HG03442 (cell line): ENCODE measurements around the gene ITPR2.

Experiments
- ATAC-seq: cut with Tn5 transposase; IDR thresholded peaks from one replicate; pipeline ENCODE4 v1.9.1; 2021; ENCODE audit warnings: mild to moderate bottlenecking, moderate library complexity; ENCODE audit not compliant: unreplicated experiment

ITPR2 gene

DNA sequence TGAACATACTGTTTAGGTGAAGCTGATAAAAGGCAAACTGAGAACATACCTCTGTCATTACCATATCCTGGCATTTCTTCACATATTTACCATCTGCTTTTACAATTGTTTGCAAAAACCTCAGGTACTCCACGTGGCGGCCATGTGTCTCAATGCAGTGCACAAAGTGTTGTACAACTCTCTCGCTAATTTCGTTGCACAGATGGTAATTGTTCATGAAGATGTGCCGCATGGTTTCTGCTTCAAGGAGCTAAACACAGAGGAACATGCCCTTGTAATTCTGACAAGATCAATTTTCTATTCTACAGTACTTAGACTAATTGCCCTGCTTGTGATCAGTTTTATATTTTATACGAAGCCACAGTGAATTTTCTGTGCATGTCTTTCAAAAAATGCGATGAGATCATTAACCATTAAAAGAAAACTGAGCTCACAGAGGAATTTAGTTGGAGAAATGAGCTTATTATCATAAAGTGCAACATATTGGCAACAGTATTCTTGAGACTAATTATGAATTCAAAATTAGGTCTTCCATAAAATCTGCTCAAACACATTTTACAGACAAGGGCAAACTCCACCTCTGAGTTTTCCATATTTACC is 233.8 kb downstream of the ITPR2 start:
- no peak for ATAC-seq

DNA sequence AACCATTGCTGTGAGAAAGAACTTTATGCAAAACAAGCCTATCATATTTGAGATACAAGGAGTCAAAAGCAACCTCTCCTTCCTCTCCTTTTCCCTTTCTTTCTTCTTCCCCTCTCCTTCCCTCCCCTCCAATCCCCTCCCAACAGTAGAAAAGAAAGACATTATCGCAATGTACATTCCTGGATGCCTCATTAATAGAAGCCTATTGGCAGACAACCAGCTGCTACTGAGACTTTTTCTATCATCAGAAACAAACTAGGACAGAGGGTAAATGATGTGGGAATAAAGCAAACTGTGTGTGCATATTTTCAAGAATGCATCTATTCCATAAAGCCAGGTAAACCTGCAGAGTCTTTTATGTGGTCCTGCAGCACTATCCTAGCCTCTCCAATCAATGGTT is 237.2 kb downstream of the ITPR2 start:
- ATAC-seq, result no peak

DNA sequence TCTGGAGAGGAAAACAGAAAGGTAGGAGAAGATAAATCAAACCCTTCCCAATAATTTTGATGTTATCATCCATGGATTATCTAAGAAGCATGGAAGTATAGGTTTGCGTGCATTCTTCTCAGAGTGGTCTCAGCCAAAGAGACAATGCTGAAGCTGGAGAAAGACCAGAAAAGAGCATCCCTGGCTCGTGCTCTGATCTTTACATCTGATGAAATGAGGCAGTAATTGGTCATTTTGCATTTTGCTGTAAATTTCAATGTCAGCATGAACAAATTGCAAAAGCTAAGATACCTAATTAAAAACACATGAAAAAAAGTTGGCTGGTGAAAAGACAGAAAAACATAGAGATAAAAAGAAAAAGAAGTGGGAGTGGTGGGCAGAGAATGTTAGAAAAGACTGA is 252.4 kb downstream of the ITPR2 start:
- ATAC-seq, result no peak

DNA sequence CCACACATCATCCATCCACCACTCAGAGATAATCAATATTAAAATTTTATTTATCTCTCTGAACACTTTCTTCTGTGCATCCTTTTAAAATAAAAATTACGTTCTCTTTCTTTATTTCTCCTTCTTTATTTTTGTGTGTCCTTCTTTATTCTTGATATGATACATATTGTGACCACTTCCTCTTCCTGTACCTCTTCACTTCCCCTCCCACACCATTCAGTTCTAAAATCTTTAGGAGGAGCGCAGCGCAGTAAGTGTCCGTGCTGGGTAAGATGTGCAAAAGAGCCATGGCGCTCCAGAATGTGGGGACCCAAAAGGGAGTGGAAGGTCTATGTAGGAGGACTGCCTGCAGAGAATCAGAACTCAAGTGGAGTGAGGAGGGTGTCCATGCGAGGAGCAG is 256.7 kb downstream of the ITPR2 start:
- no peak for ATAC-seq

GRCh38 chr12:26573225-26573909 is 259.6 kb downstream of the ITPR2 start:
- ATAC-seq, result no peak

- no peak for ATAC-seq
These were observed 260.9 kb downstream of the ITPR2 start for GRCh38 chr12:26572137-26572536.

GRCh38 chr12:26571560-26571959 is 261.4 kb downstream of the ITPR2 start:
- ATAC-seq, result no peak

DNA sequence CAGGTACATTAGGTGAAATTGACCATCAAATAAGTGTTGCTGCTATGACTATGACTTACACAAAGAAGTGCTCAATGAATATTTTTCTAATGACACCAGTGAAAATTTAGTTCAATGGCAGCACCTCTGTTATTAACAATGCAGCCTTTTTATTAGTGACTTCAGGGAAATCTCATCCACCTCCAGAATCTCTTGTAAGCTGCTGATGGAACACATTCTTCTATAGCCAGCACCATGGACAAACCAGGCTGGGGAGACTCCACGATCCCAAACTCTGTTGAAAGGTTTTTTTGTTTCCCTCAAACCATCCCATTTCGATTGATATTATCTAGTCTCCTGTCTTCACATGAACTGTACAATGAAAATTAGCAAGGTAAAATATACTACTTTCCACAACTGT is 265.9 kb downstream of the ITPR2 start:
- ATAC-seq, result no peak

GRCh38 chr12:26566675-26567074 is 266.3 kb downstream of the ITPR2 start:
- no peak for ATAC-seq

DNA sequence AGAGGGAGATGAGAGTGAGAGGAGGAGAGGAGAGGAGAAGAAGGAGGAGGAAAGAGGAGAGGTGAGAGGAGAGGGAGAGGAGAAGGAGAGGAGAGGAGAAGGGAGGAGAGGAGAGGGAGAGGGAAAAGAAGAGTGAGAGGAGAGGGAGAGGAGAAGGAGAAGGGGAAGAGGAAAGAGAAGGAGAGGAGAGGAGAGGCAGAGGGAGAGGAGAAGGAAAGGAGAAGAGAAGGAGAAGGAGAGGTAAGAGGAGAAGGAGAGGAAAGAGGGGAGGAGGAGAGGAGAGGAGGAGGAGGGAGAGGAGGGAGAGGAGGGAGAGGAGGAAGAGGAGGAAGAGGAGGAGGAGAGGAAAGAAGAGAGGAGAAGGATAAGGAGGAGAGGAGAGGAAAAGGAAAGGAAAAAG is 266.8 kb downstream of the ITPR2 start:
- ATAC-seq, result no peak

DNA sequence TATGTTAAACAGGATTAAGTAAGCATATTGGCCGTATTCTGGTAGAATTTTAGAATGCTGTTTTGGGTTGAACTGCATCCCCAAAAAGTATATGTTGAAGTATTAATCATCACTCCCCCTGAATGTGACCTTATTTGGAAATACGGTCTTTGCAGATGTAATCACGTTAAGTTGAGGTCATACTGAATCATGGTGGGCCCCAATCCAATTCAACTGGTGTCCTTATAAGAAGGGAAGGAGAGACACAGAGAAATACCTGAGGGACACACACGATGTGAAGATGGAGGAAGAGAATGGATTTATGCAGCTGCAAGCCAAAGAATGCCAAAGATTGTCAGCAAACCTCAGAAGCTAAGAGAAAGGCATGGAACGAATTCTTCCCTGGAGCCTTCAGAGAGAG is 268.6 kb downstream of the ITPR2 start:
- no peak for ATAC-seq

DNA sequence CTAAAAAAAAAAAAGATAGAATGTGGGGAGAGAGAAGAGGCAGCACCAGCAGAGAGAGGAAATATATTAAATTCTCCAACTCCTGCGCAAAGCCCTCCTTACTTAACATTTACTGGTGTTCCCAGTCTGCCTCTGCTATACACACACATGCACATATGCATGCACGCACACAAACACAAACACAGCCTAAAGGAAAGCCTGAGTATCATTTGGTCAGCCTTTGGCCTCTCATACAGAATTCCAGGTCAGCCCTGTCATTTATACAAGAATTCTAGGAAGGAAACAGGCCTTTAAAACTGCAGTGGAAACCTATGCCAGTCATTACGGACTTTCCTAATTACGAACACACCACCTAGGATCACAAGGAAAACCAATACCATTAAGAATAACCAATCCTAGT is 269.4 kb downstream of the ITPR2 start:
- no peak for ATAC-seq

- ATAC-seq, result no peak
These were observed 275.7 kb downstream of the ITPR2 start for GRCh38 chr12:26557326-26557725.

GRCh38 chr12:26556916-26557315 is 276.1 kb downstream of the ITPR2 start:
- ATAC-seq, result no peak

DNA sequence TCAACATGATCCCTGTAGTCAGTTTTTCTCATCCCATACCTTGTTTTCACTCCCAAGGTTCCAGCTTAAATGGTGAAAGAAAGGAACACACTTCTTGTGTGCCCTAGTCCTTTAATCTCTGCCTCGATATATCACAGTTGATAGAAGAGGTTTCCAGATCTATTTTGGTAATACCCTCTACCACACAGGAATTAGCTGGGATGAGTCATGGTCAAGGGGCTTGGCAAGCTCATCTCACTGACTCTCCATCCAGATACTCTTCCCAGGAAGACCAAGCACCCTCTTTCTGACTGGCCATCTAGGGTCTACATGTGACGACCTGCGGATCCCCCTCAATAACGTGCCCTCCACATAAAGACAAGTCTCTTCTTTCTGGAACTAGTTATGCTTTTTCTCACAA is 277.9 kb downstream of the ITPR2 start:
- no peak for ATAC-seq

- ATAC-seq, result peak; percentile 74
These were observed 278.7 kb downstream of the ITPR2 start for GRCh38 chr12:26554332-26554731.

DNA sequence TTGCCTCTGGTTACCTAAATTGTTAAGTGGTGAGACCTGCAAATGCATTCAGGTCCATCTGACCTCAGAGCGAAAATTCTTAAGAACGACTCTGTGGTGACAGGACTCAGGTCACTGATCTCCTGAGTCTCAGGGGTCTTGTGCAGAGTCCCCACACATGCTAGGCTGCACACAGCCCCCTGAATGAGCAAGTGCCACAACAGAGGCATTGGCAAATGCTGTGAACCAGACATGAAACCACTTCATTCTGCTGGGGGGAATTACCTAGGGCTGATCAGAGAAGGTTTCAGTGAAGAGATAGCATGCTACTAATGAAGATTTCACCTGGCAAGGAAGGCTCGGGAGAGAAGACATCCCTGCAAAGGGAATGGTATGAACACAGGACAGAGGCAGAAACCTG is 281.6 kb downstream of the ITPR2 start:
- no peak for ATAC-seq

GRCh38 chr12:26548227-26548626 is 284.8 kb downstream of the ITPR2 start:
- ATAC-seq, result no peak

GRCh38 chr12:26546535-26547314 is 286.3 kb downstream of the ITPR2 start:
- no peak for ATAC-seq

DNA sequence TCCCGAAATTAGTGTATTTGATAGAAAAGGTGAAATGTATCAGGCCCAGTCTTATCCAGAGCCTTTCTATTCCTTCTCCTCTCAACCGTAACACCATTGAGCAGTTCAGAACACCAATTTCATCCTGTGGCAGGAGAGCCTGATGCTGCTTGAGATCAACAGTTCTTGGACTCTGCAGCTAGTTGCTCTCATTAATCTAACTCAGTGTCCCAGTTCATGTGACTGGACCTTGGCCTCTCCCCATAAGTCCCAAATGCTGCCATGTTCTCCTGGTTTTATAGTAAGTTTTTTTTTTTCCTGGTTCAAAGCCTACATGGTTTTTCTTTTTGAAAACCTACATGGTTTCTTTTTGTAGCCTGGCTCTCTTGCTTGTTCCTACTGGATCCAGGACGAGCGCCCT is 293.9 kb downstream of the ITPR2 start:
- no peak for ATAC-seq

DNA sequence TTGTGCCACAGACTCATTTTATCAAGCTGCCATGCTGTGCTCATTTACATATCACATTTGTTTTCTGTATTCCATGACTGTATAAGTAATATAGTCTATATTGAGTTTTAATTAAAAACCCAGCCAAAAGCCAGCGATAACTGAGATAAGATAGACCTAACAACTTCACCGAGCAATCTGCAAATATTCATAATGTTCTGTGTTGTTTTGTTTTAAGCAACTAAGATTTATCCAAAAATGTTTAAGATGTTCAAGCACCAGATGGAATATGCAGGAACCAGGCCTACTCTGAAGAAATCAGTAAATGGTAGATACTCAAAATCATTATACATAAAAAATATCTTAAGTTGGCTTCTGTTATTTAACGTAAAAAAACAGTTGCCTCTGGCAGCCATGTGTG is 295.3 kb downstream of the ITPR2 start:
- ATAC-seq, result no peak

DNA sequence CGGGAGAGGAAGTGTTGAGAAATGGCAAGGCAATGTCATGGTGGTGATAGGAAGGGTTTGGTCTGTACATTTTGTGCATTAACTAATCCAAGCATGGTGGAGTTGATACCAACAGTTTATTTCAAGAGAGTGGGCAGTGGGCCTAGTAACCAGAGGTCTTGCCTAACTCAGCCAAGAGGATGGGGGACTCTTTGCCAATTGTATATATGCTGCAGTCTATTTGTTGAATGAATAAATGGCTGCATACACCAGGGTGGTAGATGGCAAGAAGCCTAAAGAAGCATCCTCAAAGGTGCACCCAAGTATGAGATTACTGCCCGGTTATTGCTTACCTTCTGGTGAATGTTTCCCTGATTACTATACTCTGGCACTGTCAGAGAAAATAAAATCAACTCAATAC is 295.9 kb downstream of the ITPR2 start:
- no peak for ATAC-seq
